22Rv1 (cell line): ENCODE results near the gene PEX14.

Source experiments
- CTCF ChIP-seq: fragments of 450-650 bp; IDR thresholded peaks from 2 replicates; pipeline ENCODE4 v1.5.1; 2017; ENCODE audit warnings: mild to moderate bottlenecking
- ZFX ChIP-seq: fragments of 450-650 bp; IDR thresholded peaks from 2 replicates; pipeline ENCODE4 v1.6.1; 2017; ENCODE audit warnings: antibody characterized with exemption, borderline replicate concordance

- TF ChIP-seq CTCF (no peak), ZFX (no peak)
Observed at GRCh38 chr1:10521537-10522157, 46.9 kb downstream of the PEX14 start.
